ENCODE results near the gene RING1. TPM values are rescaled to one million over a fixed set of nuclear protein-coding genes. Genes with fewer than 3 reads are reported as not detected.

RING1 gene
- total and polyA plus RNA-seq, 12 donors, result 26.5 to 35.1 (median 28.3) TPM

DNA sequence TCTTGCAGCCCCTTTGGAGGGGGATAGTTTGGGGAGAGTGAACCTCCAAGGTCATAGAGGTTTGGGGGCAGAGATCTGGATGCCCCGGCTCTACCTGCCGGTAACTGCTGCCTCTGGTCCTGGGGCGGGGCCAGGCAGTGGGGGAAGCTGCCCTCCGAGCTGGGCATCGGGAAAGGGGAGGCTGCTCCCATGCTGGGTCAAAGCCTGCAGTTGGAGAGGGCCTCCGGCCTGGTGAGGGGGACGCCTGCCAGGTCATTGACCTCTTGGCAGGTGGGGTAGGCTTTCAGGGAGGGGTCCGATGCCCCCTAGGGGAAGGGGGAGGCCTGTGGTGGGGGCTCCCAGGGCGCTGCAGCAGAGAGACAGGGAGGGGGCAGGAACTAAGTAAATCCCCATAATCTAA lies 23.1 kb upstream of the RING1 start:
- Histone ChIP-seq H3K4me1 (peaks cover 0 to 11% (median 0%) of the 10 kb centered on the region in 9 donors), H3K9me3 (peaks cover 0 to 3% (median 0%) of the 10 kb centered on the region in 11 donors), H3K27ac (no peak overlapping the region), H3K4me3 (no peak overlapping the region), H3K36me3 (no peaks in the 10 kb centered on the region), H3K27me3 (peaks cover 0 to 7% (median 0%) of the 10 kb centered on the region in 7 donors)
- TF ChIP-seq, protein P1, sequence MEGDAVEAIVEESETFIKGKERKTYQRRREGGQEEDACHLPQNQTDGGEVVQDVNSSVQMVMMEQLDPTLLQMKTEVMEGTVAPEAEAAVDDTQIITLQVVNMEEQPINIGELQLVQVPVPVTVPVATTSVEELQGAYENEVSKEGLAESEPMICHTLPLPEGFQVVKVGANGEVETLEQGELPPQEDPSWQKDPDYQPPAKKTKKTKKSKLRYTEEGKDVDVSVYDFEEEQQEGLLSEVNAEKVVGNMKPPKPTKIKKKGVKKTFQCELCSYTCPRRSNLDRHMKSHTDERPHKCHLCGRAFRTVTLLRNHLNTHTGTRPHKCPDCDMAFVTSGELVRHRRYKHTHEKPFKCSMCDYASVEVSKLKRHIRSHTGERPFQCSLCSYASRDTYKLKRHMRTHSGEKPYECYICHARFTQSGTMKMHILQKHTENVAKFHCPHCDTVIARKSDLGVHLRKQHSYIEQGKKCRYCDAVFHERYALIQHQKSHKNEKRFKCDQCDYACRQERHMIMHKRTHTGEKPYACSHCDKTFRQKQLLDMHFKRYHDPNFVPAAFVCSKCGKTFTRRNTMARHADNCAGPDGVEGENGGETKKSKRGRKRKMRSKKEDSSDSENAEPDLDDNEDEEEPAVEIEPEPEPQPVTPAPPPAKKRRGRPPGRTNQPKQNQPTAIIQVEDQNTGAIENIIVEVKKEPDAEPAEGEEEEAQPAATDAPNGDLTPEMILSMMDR (IDR thresholded peaks at IDR 0.05), result no peak
- intact Hi-C loops (cut with DNase I), result no loop called here
- 86 to 87% methylated on average over 9 of the region's 9 CpGs for WGBS, 2 donors
- DNase-seq (no peak), ATAC-seq (no peak)

DNA sequence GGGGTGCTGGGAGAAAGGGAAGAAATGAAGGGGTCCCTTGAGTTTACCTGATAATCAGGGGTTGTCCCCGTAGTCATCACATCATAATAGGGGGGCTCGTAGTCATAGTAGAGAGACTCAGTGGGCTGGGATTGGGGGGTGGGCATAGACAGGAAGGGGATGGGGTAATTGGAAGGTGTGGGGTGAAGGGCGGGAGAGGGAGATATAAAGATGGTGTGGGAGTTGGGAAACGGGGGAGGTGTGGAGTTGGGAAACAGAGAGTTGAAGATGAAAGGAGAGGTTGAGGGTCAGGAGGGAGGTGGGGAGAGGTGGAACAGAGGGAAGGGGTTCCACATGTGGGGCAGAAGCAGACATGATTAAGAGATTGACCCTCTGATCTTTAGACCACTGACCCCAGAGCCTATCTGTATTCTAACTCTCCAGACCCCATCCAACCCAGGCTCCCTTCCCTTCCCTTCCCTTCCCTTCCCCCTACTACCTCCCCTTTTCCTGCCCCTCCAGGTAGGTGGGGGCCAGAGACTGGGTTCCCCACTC lies 22.6 kb upstream of the RING1 start:
- 72 to 95% methylated on average over 4 of the region's 4 CpGs for WGBS, 2 donors

DNA sequence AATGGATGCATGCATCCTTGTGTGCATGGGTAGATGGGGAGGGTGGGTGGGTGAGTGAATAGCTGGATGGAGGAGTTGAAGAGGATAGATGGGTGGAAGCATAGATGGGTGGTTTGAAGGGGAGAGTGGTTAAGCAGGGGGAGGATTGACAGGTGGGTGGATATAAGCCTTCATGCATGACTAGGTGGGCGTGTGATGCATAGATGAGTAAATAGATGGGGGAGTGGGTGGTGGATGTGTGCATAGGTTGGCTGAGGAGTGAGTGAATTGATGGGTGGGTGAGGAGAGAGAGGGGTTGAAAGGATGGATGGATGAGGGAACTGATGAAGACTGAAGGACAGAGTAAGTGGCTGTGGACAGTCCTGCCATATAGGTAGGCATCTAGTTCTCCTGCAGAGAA lies 20.5 kb upstream of the RING1 start:
- WGBS, 2 donors, result 93 to 100% methylated on average over 1 of the region's 1 CpG
- H3K4me1 ChIP-seq, result peaks cover 0 to 30% (median 18%) of the 10 kb centered on the region in 9 donors
- H3K27me3 ChIP-seq, result peaks cover 0 to 32% (median 0%) of the 10 kb centered on the region in 7 donors
- no peak overlapping the region for H3K27ac ChIP-seq
- intact Hi-C loops (cut with DNase I), result no loop called here
- no peak for DNase-seq
- H3K36me3 ChIP-seq, result no peaks in the 10 kb centered on the region
- H3K9me3 ChIP-seq, result peaks cover 0 to 2% (median 0%) of the 10 kb centered on the region in 11 donors
- no peak for ATAC-seq
- TF ChIP-seq, protein P1 (IDR thresholded peaks at IDR 0.05), result no peak
- no peak overlapping the region for H3K4me3 ChIP-seq

More for the DNA sequence above, 22.6 kb upstream of the RING1 start:
- no peak for ATAC-seq
- no peak overlapping the region for H3K4me3 ChIP-seq
- peaks cover 0 to 3% (median 0%) of the 10 kb centered on the region in 11 donors for H3K9me3 ChIP-seq
- peaks cover 0 to 11% (median 0%) of the 10 kb centered on the region in 7 donors for H3K27me3 ChIP-seq
- H3K27ac ChIP-seq, result no peak overlapping the region
- intact Hi-C loops (cut with DNase I), result no loop called here
- TF ChIP-seq, protein P1 (IDR thresholded peaks at IDR 0.05), result no peak
- no peaks in the 10 kb centered on the region for H3K36me3 ChIP-seq
- H3K4me1 ChIP-seq, result peaks cover 0 to 11% (median 0%) of the 10 kb centered on the region in 9 donors
- DNase-seq, result no peak

- no peaks in the 10 kb centered on the region for H3K9me3 ChIP-seq
- peaks cover 0 to 35% (median 0%) of the 10 kb centered on the region in 7 donors for H3K27me3 ChIP-seq
- no peak overlapping the region for H3K27ac ChIP-seq
Measured at GRCh38 chr6:33189164-33189563, 19.1 kb upstream of the RING1 start.

More at GRCh38 chr6:33189164-33189563, 19.1 kb upstream of the RING1 start:
- H3K4me1 ChIP-seq, result peaks cover 0 to 27% (median 18%) of the 10 kb centered on the region in 9 donors
- intact Hi-C loops (cut with DNase I), result no loop called here
- 90% methylated on average over 8 of the region's 8 CpGs for WGBS, 2 donors
- H3K36me3 ChIP-seq, result peaks cover 0 to 3% (median 0%) of the 10 kb centered on the region in 9 donors
- ATAC-seq (no peak), DNase-seq (no peak)
- TF ChIP-seq, protein P1 (IDR thresholded peaks at IDR 0.05), result no peak
- no peak overlapping the region for H3K4me3 ChIP-seq

Data from heart right ventricle (tissue), 16 donors.